Activated effector memory CD4-positive, alpha-beta T cell treated with anti-CD3 and anti-CD28 coated beads, Interleukin-2, amount 50 U/mL, for 16 hours (primary cell): ENCODE results near the gene PCSK2.

Source experiments
- DNase-seq: peaks from one replicate; pipeline ENCODE4 v3.0.0-alpha.2; 2020

The PCSK2 gene

GRCh38 chr20:17452441-17452840 is 225.6 kb downstream of the PCSK2 start:
- no peak for DNase-seq

GRCh38 chr20:17453592-17453991 is 226.8 kb downstream of the PCSK2 start:
- no peak for DNase-seq

- no peak for DNase-seq
Measured at GRCh38 chr20:17456279-17456678, 229.4 kb downstream of the PCSK2 start.

GRCh38 chr20:17457079-17457478 is 230.2 kb downstream of the PCSK2 start:
- DNase-seq, result no peak

GRCh38 chr20:17457588-17458190 is 230.8 kb downstream of the PCSK2 start:
- no peak for DNase-seq

- DNase-seq, result no peak
Measured at GRCh38 chr20:17460119-17460518, 233.3 kb downstream of the PCSK2 start.

GRCh38 chr20:17461941-17462340 is 235.1 kb downstream of the PCSK2 start:
- no peak for DNase-seq

GRCh38 chr20:17463711-17464110 is 236.9 kb downstream of the PCSK2 start:
- DNase-seq, result no peak

GRCh38 chr20:17465236-17465635 is 238.4 kb downstream of the PCSK2 start:
- no peak for DNase-seq

- DNase-seq, result no peak
Measured at GRCh38 chr20:17466641-17467040, 239.8 kb downstream of the PCSK2 start.

- no peak for DNase-seq
Measured at GRCh38 chr20:17467120-17467655, 240.3 kb downstream of the PCSK2 start.

- no peak for DNase-seq
Measured at GRCh38 chr20:17468073-17468840, 241.4 kb downstream of the PCSK2 start.

- no peak for DNase-seq
Measured at GRCh38 chr20:17469246-17470030, 242.6 kb downstream of the PCSK2 start.

- no peak for DNase-seq
Measured at GRCh38 chr20:17470521-17470920, 243.7 kb downstream of the PCSK2 start.

- DNase-seq, result no peak
Measured at GRCh38 chr20:17470973-17471372, 244.1 kb downstream of the PCSK2 start.

GRCh38 chr20:17471606-17472187 is 244.9 kb downstream of the PCSK2 start:
- no peak for DNase-seq

GRCh38 chr20:17473659-17474058 is 246.8 kb downstream of the PCSK2 start:
- DNase-seq, result no peak

GRCh38 chr20:17479063-17479657 is 252.3 kb downstream of the PCSK2 start:
- no peak for DNase-seq

- no peak for DNase-seq
Measured at GRCh38 chr20:17480696-17481095, 253.9 kb downstream of the PCSK2 start.

GRCh38 chr20:17481661-17482060 is 254.8 kb downstream of the PCSK2 start:
- no peak for DNase-seq

GRCh38 chr20:17482536-17482935 is 255.7 kb downstream of the PCSK2 start:
- no peak for DNase-seq

GRCh38 chr20:17485017-17485416 is 258.2 kb downstream of the PCSK2 start:
- no peak for DNase-seq
